ENCODE data around the gene ATP6V0B. TPM values are rescaled to one million over a fixed set of nuclear protein-coding genes. Genes with fewer than 3 reads are reported as not detected.
A peak's percentile ranks its signal among the peaks of the same experiment; 100 is the strongest.

Gene ATP6V0B
- total and polyA plus RNA-seq, 2 of the 8 experiments (the other 6 are each of a cell fraction or from before 2014, with no cell fraction given) = 105 to 308 TPM

DNA sequence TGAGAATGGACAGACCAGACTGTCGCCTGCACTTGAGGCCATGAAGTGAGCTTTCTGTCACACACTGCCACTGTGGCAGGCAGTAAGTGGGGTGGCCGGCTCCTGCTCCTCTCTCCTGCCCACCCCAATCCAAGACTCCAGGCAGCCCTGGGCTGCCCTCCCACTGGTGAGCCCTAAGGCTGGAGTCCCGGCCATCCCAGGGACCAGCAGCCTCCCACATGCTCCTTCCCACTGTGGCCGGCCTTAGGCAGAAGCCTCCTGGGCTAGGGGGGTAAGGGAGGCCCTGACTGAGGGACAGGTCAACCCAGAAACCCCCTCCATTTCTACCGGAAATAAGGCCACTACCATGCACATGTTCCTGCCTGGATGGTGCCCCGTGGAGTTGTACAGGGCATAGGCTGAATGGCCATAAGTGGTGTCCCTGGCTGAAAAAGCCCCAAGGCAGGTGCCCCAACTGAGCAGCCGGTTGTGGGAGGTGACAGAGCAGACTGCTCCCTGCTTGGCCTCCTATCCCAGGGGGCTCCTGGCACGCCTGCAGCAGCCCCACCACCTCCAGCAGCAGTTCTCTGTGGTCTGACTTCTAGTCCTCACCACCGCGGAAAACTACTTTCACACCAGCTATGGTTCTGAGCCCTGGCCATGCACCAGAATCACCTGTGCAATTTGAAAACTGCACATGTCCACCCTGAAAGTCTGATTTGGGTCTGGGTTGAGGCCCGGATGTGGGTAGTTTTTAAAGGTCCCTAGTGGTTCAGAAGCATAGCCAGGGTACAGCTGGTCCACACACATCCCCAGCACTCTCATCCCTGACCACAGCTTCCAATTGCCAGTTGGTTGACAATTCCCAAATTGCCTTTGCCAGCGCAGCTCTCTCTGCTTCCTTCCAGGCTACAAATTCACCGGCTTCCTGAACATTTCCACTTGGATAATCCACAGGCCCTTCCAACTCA lies 42.8 kb upstream of the ATP6V0B start:
- Histone ChIP-seq H4K5ac (ENCODE audit: insufficient read length, low read depth, low read length) (no peak overlapping the region), H4K8ac (ENCODE audit: extremely low read depth, insufficient read depth, low read length) (no peak overlapping the region), H2AFZ (ENCODE audit: low read length) (no peak overlapping the region), H3K27ac (ENCODE audit: low read depth, low read length) (no peak overlapping the region), H3K79me1 (ENCODE audit: low read depth, low read length) (no peaks in the 10 kb centered on the region), H3K18ac (ENCODE audit: extremely low read depth, low read length) (no peak overlapping the region; the same call in 1 of the 2 replicates), H2AK5ac (ENCODE audit: low read depth, low read length) (peak overlapping the region; percentile 44), H2BK12ac (ENCODE audit: low read depth, low read length) (peak overlapping the region; percentile 68; the same call in 1 of the 2 replicates), H3K23ac (ENCODE audit: insufficient read length) (no peak overlapping the region), H3K4ac (replicated peaks; ENCODE audit: insufficient read length, low read depth, low read length) (no peak overlapping the region), H3K14ac (ENCODE audit: insufficient read length) (no peak overlapping the region), H3K23me2 (ENCODE audit: low read depth, low read length) (peaks cover 11% of the 10 kb centered on the region; the same call in 1 of the 2 replicates), H3K4me1 (replicated peaks in 1 of 4; ENCODE audit: control insufficient read depth in 3 of 4, insufficient read depth in 4 of 4, low read length in 3 of 4) (peaks cover 11 to 30% (median 25%) of the 10 kb centered on the region in 4 experiments), H3K56ac (replicated peaks; ENCODE audit: insufficient read length, low read depth, low read length) (no peak overlapping the region), H3K27me3 (replicated peaks in 1 of 4; ENCODE audit: control insufficient read depth in 3 of 4, extremely low read depth in 1 of 4, insufficient read depth in 3 of 4, low read length in 3 of 4) (peaks cover 0 to 8% (median 4%) of the 10 kb centered on the region in 4 experiments; a peak in 5 of 7 replicates), H3K4me3 (ENCODE audit: extremely low read depth in 1 of 4, insufficient read depth in 2 of 4, low read depth in 3 of 4, low read length in 4 of 4) (no peak overlapping the region), H4K20me1 (replicated peaks in 1 of 2; ENCODE audit: control insufficient read depth in 1 of 2, insufficient read depth in 2 of 2, low read length in 2 of 2) (peaks cover 0 to 2% of the 10 kb centered on the region in 2 experiments), H3K36me3 (ENCODE audit: control insufficient read depth in 2 of 4, insufficient read depth in 4 of 4, low read length in 3 of 4) (no peaks in the 10 kb centered on the region; a peak in 1 of 8 replicates), H2BK120ac (replicated peaks; ENCODE audit: low read depth, low read length) (no peak overlapping the region), H3K4me2 (ENCODE audit: insufficient read depth in 1 of 2, low read depth in 2 of 2, low read length in 2 of 2) (no peak overlapping the region; a peak in 1 of 4 replicates), H2BK15ac (ENCODE audit: low read length) (peak overlapping the region; percentile 72; the same call in 1 of the 2 replicates), H3K79me2 (ENCODE audit: control insufficient read depth in 1 of 2, insufficient read depth in 2 of 2, low read length in 2 of 2) (no peaks in the 10 kb centered on the region), H3K9ac (replicated peaks in 1 of 4; ENCODE audit: extremely low read depth in 1 of 4, low read depth in 3 of 4, low read length in 3 of 4) (no peak overlapping the region), H2BK5ac (ENCODE audit: low read depth, low read length) (peak overlapping the region; percentile 60; the same call in 1 of the 2 replicates), H2BK20ac (ENCODE audit: low read length) (no peak overlapping the region), H3K9me3 (ENCODE audit: insufficient read depth in 2 of 2, low read depth in 1 of 2, low read length in 1 of 2) (no peaks in the 10 kb centered on the region), H4K91ac (replicated peaks; ENCODE audit: insufficient read length, low read length) (no peak overlapping the region)
- FAIRE-seq = no peak
- no peak for DNase-seq (ENCODE audit: low read depth in 1 of 2, low spot score in 2 of 2)
- ChIA-PET POLR2A (ENCODE audit: partially characterized antibody) (interaction anchor here (1.4 to 8.0 kb wide), 4 partner anchors 19 to 167 kb away, joined by 3 to 89 read pairs (median 10); no protein-coding TSS in a partner anchor), CTCF (ENCODE audit: partially characterized antibody) (interaction anchor here (0.7 to 18.6 kb wide), 10 partner anchors 12 to 173 kb away, joined by 3 to 618 read pairs (median 34); partner anchors contain the start of gene IPO13)
- WGBS, 2 experiments (ENCODE audit: extremely low coverage in 1 of 2, insufficient coverage in 1 of 2, insufficient read length in 1 of 2, insufficient replicate concordance in 2 of 2, low coverage in 1 of 2, low lambda C conversion rate in 2 of 2, missing lambda C conversion rate in 1 of 2) = 85% methylated on average over 13 of the region's 13 CpGs; no CpG with 5 or more reads in 1 of the 2 experiments
- TF ChIP-seq SP2 (IDR thresholded peaks at IDR 0.05; ENCODE audit: low read length) (no peak), PHF8 (conservative IDR thresholded peaks at IDR 0.05; ENCODE audit: low read depth, low read length) (no peak), CHD2 (IDR thresholded peaks at IDR 0.05; ENCODE audit: low read length) (no peak), TAF7 (optimal IDR thresholded peaks at IDR 0.05; ENCODE audit: borderline replicate concordance, low read depth, low read length) (no peak), RAD21 (IDR thresholded peaks at IDR 0.05 in 1 of 2, conservative IDR thresholded peaks at IDR 0.05 in 1 of 2; ENCODE audit: low read depth in 2 of 2, low read length in 2 of 2) (no peak), JUND (IDR thresholded peaks at IDR 0.05; ENCODE audit: low read length) (no peak), BRCA1 (IDR thresholded peaks at IDR 0.05; ENCODE audit: low read depth, low read length) (no peak), EGR1 (IDR thresholded peaks at IDR 0.05; ENCODE audit: borderline replicate concordance, low read depth, low read length) (no peak)
- TF ChIP-seq, protein P1, sequence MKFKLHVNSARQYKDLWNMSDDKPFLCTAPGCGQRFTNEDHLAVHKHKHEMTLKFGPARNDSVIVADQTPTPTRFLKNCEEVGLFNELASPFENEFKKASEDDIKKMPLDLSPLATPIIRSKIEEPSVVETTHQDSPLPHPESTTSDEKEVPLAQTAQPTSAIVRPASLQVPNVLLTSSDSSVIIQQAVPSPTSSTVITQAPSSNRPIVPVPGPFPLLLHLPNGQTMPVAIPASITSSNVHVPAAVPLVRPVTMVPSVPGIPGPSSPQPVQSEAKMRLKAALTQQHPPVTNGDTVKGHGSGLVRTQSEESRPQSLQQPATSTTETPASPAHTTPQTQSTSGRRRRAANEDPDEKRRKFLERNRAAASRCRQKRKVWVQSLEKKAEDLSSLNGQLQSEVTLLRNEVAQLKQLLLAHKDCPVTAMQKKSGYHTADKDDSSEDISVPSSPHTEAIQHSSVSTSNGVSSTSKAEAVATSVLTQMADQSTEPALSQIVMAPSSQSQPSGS (IDR thresholded peaks at IDR 0.05; ENCODE audit: low read length) = no peak
